ENCODE measurements around the gene GLP2R. TPM values are rescaled to one million over a fixed set of nuclear protein-coding genes. Genes with fewer than 3 reads are reported as not detected.

Gene GLP2R
- total RNA-seq, 4 donors from 2014 or later, result 1.1 TPM; not detected in 3

- Histone ChIP-seq H3K4me1 (no peaks in the 10 kb centered on the region), H3K27me3 (peaks cover 0 to 6% (median 6%) of the 10 kb centered on the region in 3 donors), H3K4me3 (no peak overlapping the region), H3K27ac (no peak overlapping the region), H3K9me3 (no peaks in the 10 kb centered on the region), H3K36me3 (no peaks in the 10 kb centered on the region)
- intact Hi-C loops (cut with DNase I; ENCODE audit: low total_unique reads), result no loop called here
- TF ChIP-seq POLR2A (IDR thresholded peaks at IDR 0.05), result no peak
- TF ChIP-seq, protein P1, sequence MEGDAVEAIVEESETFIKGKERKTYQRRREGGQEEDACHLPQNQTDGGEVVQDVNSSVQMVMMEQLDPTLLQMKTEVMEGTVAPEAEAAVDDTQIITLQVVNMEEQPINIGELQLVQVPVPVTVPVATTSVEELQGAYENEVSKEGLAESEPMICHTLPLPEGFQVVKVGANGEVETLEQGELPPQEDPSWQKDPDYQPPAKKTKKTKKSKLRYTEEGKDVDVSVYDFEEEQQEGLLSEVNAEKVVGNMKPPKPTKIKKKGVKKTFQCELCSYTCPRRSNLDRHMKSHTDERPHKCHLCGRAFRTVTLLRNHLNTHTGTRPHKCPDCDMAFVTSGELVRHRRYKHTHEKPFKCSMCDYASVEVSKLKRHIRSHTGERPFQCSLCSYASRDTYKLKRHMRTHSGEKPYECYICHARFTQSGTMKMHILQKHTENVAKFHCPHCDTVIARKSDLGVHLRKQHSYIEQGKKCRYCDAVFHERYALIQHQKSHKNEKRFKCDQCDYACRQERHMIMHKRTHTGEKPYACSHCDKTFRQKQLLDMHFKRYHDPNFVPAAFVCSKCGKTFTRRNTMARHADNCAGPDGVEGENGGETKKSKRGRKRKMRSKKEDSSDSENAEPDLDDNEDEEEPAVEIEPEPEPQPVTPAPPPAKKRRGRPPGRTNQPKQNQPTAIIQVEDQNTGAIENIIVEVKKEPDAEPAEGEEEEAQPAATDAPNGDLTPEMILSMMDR (IDR thresholded peaks at IDR 0.05 in 4 of 5, conservative IDR thresholded peaks at IDR 0.05 in 1 of 5), result no peak
- DNase-seq (no peak), ATAC-seq (no peak)
- in situ Hi-C loops (cut with MboI; ENCODE audit: low sequenced_read_pairs in 4 of 4), result no loop called here
Measured at GRCh38 chr17:9931144-9931741, 105.5 kb downstream of the GLP2R start.

GRCh38 chr17:9932491-9932890 lies 106.8 kb downstream of the GLP2R start:
- no peak overlapping the region for H3K4me3 ChIP-seq
- ATAC-seq, result no peak
- no peak overlapping the region for H3K27ac ChIP-seq
- TF ChIP-seq, protein P1 (IDR thresholded peaks at IDR 0.05 in 4 of 5, conservative IDR thresholded peaks at IDR 0.05 in 1 of 5), result no peak
- TF ChIP-seq POLR2A (IDR thresholded peaks at IDR 0.05), result no peak
- no peaks in the 10 kb centered on the region for H3K9me3 ChIP-seq
- no peak for DNase-seq
- no peaks in the 10 kb centered on the region for H3K36me3 ChIP-seq
- in situ Hi-C loops (cut with MboI; ENCODE audit: low sequenced_read_pairs in 4 of 4) (no loop called here), intact Hi-C loops (cut with DNase I; ENCODE audit: low total_unique reads) (no loop called here)
- peaks cover 0 to 6% (median 6%) of the 10 kb centered on the region in 3 donors for H3K27me3 ChIP-seq
- H3K4me1 ChIP-seq, result peaks cover 6% of the 10 kb centered on the region in 2 donors

DNA sequence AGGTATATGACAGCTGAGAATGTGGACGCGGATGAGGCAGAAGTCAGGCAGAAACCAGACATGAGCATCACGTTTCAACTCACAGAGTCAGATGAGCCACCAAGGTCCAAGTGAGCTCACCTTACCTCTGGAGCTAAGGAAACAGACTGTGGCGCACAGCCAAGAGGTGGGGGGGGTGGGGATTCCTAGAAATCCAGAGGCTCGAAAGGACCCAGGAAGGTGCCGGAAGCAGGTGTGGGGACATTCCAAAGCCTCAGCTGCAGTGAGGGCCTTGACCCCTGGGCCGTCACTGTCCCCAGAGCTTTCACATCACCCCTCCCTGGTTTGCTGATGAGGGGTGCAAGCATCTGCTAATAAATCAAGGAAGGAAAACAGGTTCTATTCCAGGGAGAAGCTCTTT lies 108.6 kb downstream of the GLP2R start:
- peaks cover 6 to 7% of the 10 kb centered on the region in 2 donors for H3K4me1 ChIP-seq
- DNase-seq (no peak), ATAC-seq (no peak)
- H3K9me3 ChIP-seq, result no peaks in the 10 kb centered on the region
- H3K27me3 ChIP-seq, result peaks cover 0 to 6% (median 6%) of the 10 kb centered on the region in 3 donors
- TF ChIP-seq POLR2A (IDR thresholded peaks at IDR 0.05), result no peak
- TF ChIP-seq, protein P1 (IDR thresholded peaks at IDR 0.05 in 4 of 5, conservative IDR thresholded peaks at IDR 0.05 in 1 of 5), result no peak
- in situ Hi-C loops (cut with MboI; ENCODE audit: low sequenced_read_pairs in 4 of 4) (no loop called here), intact Hi-C loops (cut with DNase I; ENCODE audit: low total_unique reads) (no loop called here)
- H3K36me3 ChIP-seq, result no peaks in the 10 kb centered on the region
- H3K27ac ChIP-seq, result no peak overlapping the region
- H3K4me3 ChIP-seq, result no peak overlapping the region

DNA sequence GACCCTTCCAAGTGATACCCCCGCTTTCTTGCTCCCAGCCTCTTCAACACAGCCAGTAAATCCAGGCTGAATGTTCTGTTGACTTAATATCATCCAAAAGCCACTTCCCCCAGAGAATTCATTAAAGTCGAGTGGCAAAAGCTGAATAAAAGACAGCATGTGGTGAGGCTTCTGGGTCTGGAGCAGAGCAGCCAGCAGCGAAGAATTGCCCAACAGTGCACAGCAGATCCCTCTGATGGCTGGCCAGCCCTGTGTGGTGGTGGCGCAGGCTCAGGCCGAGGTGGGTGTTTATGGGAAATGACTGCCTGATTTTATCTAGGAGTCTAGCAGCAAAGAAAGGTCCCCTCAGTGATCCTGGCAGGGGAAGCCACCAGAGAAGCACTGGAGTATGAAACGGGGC lies 109.7 kb downstream of the GLP2R start:
- TF ChIP-seq, protein P1 (IDR thresholded peaks at IDR 0.05 in 4 of 5, conservative IDR thresholded peaks at IDR 0.05 in 1 of 5), result no peak
- TF ChIP-seq POLR2A (IDR thresholded peaks at IDR 0.05), result no peak
- DNase-seq (peak in 1 of 2 donors; percentile 35), ATAC-seq (peak in 1 of 2 donors; percentile 48)
- Histone ChIP-seq H3K4me1 (peaks cover 6 to 7% of the 10 kb centered on the region in 2 donors), H3K4me3 (no peak overlapping the region), H3K27ac (peak overlapping the region in 1 of 4 donors; percentile 38), H3K9me3 (no peaks in the 10 kb centered on the region), H3K36me3 (no peaks in the 10 kb centered on the region), H3K27me3 (peaks cover 0 to 6% (median 6%) of the 10 kb centered on the region in 3 donors)
- intact Hi-C loops (cut with DNase I; ENCODE audit: low total_unique reads), result no loop called here
- in situ Hi-C loops (cut with MboI; ENCODE audit: low sequenced_read_pairs in 4 of 4), result no loop called here

GRCh38 chr17:9936095-9936494 lies 110.4 kb downstream of the GLP2R start:
- H3K36me3 ChIP-seq, result no peaks in the 10 kb centered on the region
- TF ChIP-seq POLR2A (IDR thresholded peaks at IDR 0.05), result no peak
- TF ChIP-seq, protein P1 (IDR thresholded peaks at IDR 0.05 in 4 of 5, conservative IDR thresholded peaks at IDR 0.05 in 1 of 5), result no peak
- intact Hi-C loops (cut with DNase I; ENCODE audit: low total_unique reads), result no loop called here

More at GRCh38 chr17:9936095-9936494, 110.4 kb downstream of the GLP2R start:
- ATAC-seq, result no peak
- H3K4me3 ChIP-seq, result no peak overlapping the region
- peaks cover 0 to 6% (median 5%) of the 10 kb centered on the region in 3 donors for H3K27me3 ChIP-seq
- H3K4me1 ChIP-seq, result peaks cover 6 to 7% of the 10 kb centered on the region in 2 donors
- DNase-seq, result no peak
- H3K27ac ChIP-seq, result no peak overlapping the region
- in situ Hi-C loops (cut with MboI; ENCODE audit: low sequenced_read_pairs in 4 of 4), result no loop called here
- no peaks in the 10 kb centered on the region for H3K9me3 ChIP-seq

All from gastrocnemius medialis (tissue), 4 donors.